ENCODE data around the gene VPS51. TPM values are rescaled to one million over a fixed set of nuclear protein-coding genes. Genes with fewer than 3 reads are reported as not detected.

VPS51 gene
- polyA plus RNA-seq, 3 donors, result 37.2 to 77.3 (median 39.4) TPM

DNA sequence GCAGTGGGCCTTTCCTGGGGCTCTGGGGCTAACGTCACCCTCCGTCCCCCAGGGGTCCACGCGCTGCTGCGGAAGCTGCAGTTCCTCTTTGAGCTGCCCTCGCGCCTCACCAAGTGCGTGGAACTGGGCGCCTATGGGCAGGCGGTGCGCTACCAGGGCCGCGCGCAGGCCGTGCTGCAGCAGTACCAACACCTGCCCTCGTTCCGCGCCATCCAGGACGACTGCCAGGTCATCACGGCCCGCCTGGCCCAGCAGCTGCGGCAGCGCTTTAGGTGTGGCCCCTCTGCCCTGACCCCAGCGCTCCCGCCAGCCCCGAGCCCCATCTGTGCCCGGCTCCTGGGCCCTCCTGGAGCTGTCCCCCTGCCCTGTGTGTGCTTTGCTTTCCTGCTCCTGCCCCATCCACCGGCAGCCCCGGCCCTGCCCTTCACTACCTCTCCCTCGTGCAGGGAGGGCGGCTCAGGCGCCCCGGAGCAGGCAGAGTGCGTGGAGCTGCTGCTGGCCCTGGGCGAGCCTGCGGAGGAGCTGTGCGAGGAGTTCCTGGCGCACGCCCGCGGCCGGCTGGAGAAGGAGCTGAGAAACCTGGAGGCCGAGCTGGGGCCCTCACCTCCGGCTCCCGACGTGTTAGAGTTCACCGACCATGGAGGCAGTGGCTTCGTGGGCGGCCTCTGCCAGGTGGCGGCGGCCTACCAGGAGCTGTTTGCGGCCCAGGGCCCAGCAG is 11.9 kb downstream of the VPS51 start:
- TF ChIP-seq, protein P1, sequence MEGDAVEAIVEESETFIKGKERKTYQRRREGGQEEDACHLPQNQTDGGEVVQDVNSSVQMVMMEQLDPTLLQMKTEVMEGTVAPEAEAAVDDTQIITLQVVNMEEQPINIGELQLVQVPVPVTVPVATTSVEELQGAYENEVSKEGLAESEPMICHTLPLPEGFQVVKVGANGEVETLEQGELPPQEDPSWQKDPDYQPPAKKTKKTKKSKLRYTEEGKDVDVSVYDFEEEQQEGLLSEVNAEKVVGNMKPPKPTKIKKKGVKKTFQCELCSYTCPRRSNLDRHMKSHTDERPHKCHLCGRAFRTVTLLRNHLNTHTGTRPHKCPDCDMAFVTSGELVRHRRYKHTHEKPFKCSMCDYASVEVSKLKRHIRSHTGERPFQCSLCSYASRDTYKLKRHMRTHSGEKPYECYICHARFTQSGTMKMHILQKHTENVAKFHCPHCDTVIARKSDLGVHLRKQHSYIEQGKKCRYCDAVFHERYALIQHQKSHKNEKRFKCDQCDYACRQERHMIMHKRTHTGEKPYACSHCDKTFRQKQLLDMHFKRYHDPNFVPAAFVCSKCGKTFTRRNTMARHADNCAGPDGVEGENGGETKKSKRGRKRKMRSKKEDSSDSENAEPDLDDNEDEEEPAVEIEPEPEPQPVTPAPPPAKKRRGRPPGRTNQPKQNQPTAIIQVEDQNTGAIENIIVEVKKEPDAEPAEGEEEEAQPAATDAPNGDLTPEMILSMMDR (IDR thresholded peaks at IDR 0.05), result no peak
- intact Hi-C loops (cut with micrococcal nuclease), result no loop called here
- H3K4me3 ChIP-seq (replicated peaks in 1 of 3; ENCODE audit: low read depth in 2 of 3, low read length in 3 of 3), result no peak overlapping the region
- Mint-ChIP-seq H3K27me3 (ENCODE audit: low read depth in 3 of 3) (peaks cover 1 to 10% (median 2%) of the 10 kb centered on the region in 3 donors), H3K36me3 (peaks cover 34 to 50% of the 10 kb centered on the region in 2 donors), H3K4me3 (no peak overlapping the region), H3K4me1 (peaks cover 24% of the 10 kb centered on the region), H3K27ac (no peak overlapping the region), H3K9me3 (no peaks in the 10 kb centered on the region)
- WGBS (ENCODE audit: insufficient coverage), result 97% methylated on average over 52 of the region's 52 CpGs
- no peak overlapping the region for H3K9ac ChIP-seq (ENCODE audit: insufficient read depth, low read length, poor library complexity, severe bottlenecking)
- H2AFZ ChIP-seq (ENCODE audit: insufficient read depth, low read depth, low read length, poor library complexity, severe bottlenecking), result no peak overlapping the region
- peaks cover 26 to 67% of the 10 kb centered on the region in 2 donors for H3K36me3 ChIP-seq (replicated peaks in 1 of 2; ENCODE audit: control insufficient read depth in 1 of 2, insufficient read depth in 2 of 2, low read length in 2 of 2)
- peak in 1 of 3 donors; percentile 5 for DNase-seq
- H3K4me1 ChIP-seq (ENCODE audit: control insufficient read depth in 1 of 2, insufficient read depth in 2 of 2, low read length in 2 of 2), result peaks cover 24 to 27% of the 10 kb centered on the region in 2 donors
- H4K20me1 ChIP-seq (ENCODE audit: insufficient read depth, low read length), result peaks cover 18% of the 10 kb centered on the region
- no peaks in the 10 kb centered on the region for H3K9me3 ChIP-seq (replicated peaks in 1 of 2; ENCODE audit: control insufficient read depth in 1 of 2, insufficient read depth in 1 of 2, low read length in 2 of 2)
- H3K27me3 ChIP-seq (ENCODE audit: control insufficient read depth in 2 of 2, insufficient read depth in 2 of 2, low read length in 2 of 2), result peaks cover 0 to 4% of the 10 kb centered on the region in 2 donors
- no peak overlapping the region for H3K27ac ChIP-seq (ENCODE audit: low read depth in 1 of 2, low read length in 2 of 2)
- no peaks in the 10 kb centered on the region for H3K79me2 ChIP-seq (ENCODE audit: insufficient read depth, low read length)
- no peak overlapping the region for H3K4me2 ChIP-seq (replicated peaks; ENCODE audit: extremely low read depth, low read length, poor library complexity, severe bottlenecking)

- Histone ChIP-seq H3K9me3 (replicated peaks in 1 of 2; ENCODE audit: control insufficient read depth in 1 of 2, insufficient read depth in 1 of 2, low read length in 2 of 2) (no peaks in the 10 kb centered on the region), H3K4me3 (replicated peaks in 1 of 3; ENCODE audit: low read depth in 2 of 3, low read length in 3 of 3) (no peak overlapping the region), H3K9ac (ENCODE audit: insufficient read depth, low read length, poor library complexity, severe bottlenecking) (no peak overlapping the region), H3K27me3 (ENCODE audit: control insufficient read depth in 2 of 2, insufficient read depth in 2 of 2, low read length in 2 of 2) (peaks cover 0 to 10% of the 10 kb centered on the region in 2 donors), H3K4me2 (replicated peaks; ENCODE audit: extremely low read depth, low read length, poor library complexity, severe bottlenecking) (no peak overlapping the region), H3K27ac (ENCODE audit: low read depth in 1 of 2, low read length in 2 of 2) (no peak overlapping the region), H3K36me3 (replicated peaks in 1 of 2; ENCODE audit: control insufficient read depth in 1 of 2, insufficient read depth in 2 of 2, low read length in 2 of 2) (peaks cover 21 to 60% of the 10 kb centered on the region in 2 donors), H3K4me1 (ENCODE audit: control insufficient read depth in 1 of 2, insufficient read depth in 2 of 2, low read length in 2 of 2) (peaks cover 27 to 32% of the 10 kb centered on the region in 2 donors), H2AFZ (ENCODE audit: insufficient read depth, low read depth, low read length, poor library complexity, severe bottlenecking) (no peak overlapping the region), H3K79me2 (ENCODE audit: insufficient read depth, low read length) (no peaks in the 10 kb centered on the region), H4K20me1 (ENCODE audit: insufficient read depth, low read length) (peaks cover 18% of the 10 kb centered on the region)
- Mint-ChIP-seq H3K27ac (no peak overlapping the region), H3K4me1 (peaks cover 31% of the 10 kb centered on the region), H3K4me3 (no peak overlapping the region), H3K9me3 (peaks cover 0 to 3% (median 0%) of the 10 kb centered on the region in 7 donors), H3K27me3 (ENCODE audit: low read depth in 3 of 3) (peaks cover 8 to 17% (median 9%) of the 10 kb centered on the region in 3 donors), H3K36me3 (peaks cover 38 to 46% of the 10 kb centered on the region in 2 donors)
- intact Hi-C loops (cut with micrococcal nuclease), result no loop called here
- DNase-seq, result no peak
- WGBS (ENCODE audit: insufficient coverage), result 97% methylated on average over 35 of the region's 38 CpGs
- TF ChIP-seq, protein P1 (IDR thresholded peaks at IDR 0.05), result no peak
These were observed 12.6 kb downstream of the VPS51 start for GRCh38 chr11:65108469-65109123.
